ENCODE measurements around the gene RYK.

DNA sequence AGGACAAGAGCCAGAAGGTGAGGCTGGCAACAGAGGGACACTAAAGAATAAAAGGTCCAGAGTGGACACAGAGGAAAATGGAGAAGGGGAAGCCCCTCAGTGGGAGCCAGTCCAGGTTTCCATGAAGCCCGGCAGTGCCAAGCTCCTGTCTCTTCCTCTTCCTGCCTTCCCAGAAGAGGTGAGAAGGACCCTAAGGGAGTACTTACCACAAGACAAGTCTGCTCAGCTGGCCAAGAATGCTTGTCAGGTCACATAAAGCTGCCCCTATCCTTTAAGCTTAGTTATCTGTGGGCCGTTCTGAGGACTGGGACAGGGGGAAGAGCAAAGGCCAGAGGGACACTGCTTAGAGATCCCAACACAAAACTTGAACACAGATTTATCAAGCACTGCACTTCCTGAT lies 100.2 kb downstream of the RYK start:
- TF ChIP-seq, protein P1, sequence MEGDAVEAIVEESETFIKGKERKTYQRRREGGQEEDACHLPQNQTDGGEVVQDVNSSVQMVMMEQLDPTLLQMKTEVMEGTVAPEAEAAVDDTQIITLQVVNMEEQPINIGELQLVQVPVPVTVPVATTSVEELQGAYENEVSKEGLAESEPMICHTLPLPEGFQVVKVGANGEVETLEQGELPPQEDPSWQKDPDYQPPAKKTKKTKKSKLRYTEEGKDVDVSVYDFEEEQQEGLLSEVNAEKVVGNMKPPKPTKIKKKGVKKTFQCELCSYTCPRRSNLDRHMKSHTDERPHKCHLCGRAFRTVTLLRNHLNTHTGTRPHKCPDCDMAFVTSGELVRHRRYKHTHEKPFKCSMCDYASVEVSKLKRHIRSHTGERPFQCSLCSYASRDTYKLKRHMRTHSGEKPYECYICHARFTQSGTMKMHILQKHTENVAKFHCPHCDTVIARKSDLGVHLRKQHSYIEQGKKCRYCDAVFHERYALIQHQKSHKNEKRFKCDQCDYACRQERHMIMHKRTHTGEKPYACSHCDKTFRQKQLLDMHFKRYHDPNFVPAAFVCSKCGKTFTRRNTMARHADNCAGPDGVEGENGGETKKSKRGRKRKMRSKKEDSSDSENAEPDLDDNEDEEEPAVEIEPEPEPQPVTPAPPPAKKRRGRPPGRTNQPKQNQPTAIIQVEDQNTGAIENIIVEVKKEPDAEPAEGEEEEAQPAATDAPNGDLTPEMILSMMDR (IDR thresholded peaks at IDR 0.05), result no peak
- TF ChIP-seq EZH2phosphoT487 (IDR thresholded peaks at IDR 0.05) (no peak), EZH2 (IDR thresholded peaks at IDR 0.05) (no peak)
